ENCODE measurements around the gene MRTFA.
"Not testable (repeated sequence)": the region's sequence is repeated elsewhere in the genome, so short reads cannot be mapped to it uniquely, and the experiment has no call there.

MRTFA gene

GRCh38 chr22:40500465-40500786 is 136.1 kb downstream of the MRTFA start:
- H3K4me2 ChIP-seq (ENCODE audit: insufficient read depth, low read length, poor library complexity, severe bottlenecking); H3K4me3 ChIP-seq (ENCODE audit: low read length in 2 of 2); H2AFZ ChIP-seq (ENCODE audit: low read length); H3K4me1 ChIP-seq (ENCODE audit: control insufficient read depth in 2 of 2, insufficient read depth in 1 of 2, low read depth in 1 of 2, low read length in 2 of 2); H3K79me1 ChIP-seq (ENCODE audit: low read depth, low read length); H3K27ac ChIP-seq (replicated peaks; ENCODE audit: low read length); H2BK120ac ChIP-seq (ENCODE audit: low read depth, low read length); H3K36me3 ChIP-seq (replicated peaks in 1 of 2; ENCODE audit: control insufficient read depth in 2 of 2, insufficient read depth in 2 of 2, low read length in 2 of 2); H3K14ac ChIP-seq (ENCODE audit: low read length); H4K91ac ChIP-seq (ENCODE audit: low read depth, low read length, poor library complexity); H3K18ac ChIP-seq (ENCODE audit: low read length); H3K23ac ChIP-seq (ENCODE audit: low read depth, low read length, poor library complexity); H3K9me3 ChIP-seq (replicated peaks in 1 of 2; ENCODE audit: control insufficient read depth in 2 of 2, insufficient read depth in 1 of 2, low read depth in 1 of 2, low read length in 2 of 2); H2BK5ac ChIP-seq (ENCODE audit: low read length); H4K8ac ChIP-seq (ENCODE audit: low read depth, low read length); H2BK12ac ChIP-seq (ENCODE audit: low read length); DNase-seq (ENCODE audit: low spot score); H2AK5ac ChIP-seq (ENCODE audit: low read depth, low read length); H2BK15ac ChIP-seq (ENCODE audit: low read length); H3K9ac ChIP-seq (ENCODE audit: low read depth, low read length, poor library complexity); H3K4ac ChIP-seq (ENCODE audit: low read length); H3K27me3 ChIP-seq (ENCODE audit: control insufficient read depth in 3 of 3, insufficient read depth in 3 of 3, low read depth in 1 of 3, low read length in 3 of 3): not testable (repeated sequence)
- WGBS, 2 donors (ENCODE audit: extremely low coverage in 2 of 2, insufficient read length in 2 of 2, insufficient replicate concordance in 1 of 2): no CpG with 5 or more reads among the region's 5 CpGs

DNA sequence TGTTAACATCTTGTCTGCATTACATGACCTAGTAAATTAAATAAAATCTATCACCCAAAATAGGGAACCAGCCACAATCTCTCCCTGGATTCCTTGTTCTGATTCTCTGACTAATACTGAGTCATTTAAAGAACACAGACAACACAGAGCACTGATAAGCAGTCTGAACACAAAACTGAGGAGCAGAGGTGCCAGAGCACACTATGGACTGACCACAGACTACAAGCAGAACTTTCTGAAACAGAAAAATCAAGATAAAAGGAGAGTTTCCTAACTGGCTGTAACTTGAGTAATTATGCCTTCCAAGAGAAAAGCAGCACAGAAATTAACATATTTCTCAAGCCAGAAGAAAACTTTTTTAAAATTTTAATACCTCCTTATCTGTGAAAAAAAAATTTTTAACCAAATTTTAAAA is 137.3 kb downstream of the MRTFA start:
- H2BK120ac ChIP-seq (ENCODE audit: low read depth, low read length): no peak overlapping the region
- no peak overlapping the region for H4K91ac ChIP-seq (ENCODE audit: low read depth, low read length, poor library complexity)
- no peak overlapping the region for H3K4me2 ChIP-seq (ENCODE audit: insufficient read depth, low read length, poor library complexity, severe bottlenecking)
- peaks cover 0 to 3% of the 10 kb centered on the region in 2 donors for H3K36me3 ChIP-seq (replicated peaks in 1 of 2; ENCODE audit: control insufficient read depth in 2 of 2, insufficient read depth in 2 of 2, low read length in 2 of 2)
- no peak overlapping the region for H3K4ac ChIP-seq (ENCODE audit: low read length)
- no peaks in the 10 kb centered on the region for H3K27me3 ChIP-seq (ENCODE audit: control insufficient read depth in 3 of 3, insufficient read depth in 3 of 3, low read depth in 1 of 3, low read length in 3 of 3)
- no peak overlapping the region for H3K23ac ChIP-seq (ENCODE audit: low read depth, low read length, poor library complexity)
- H2AK5ac ChIP-seq (ENCODE audit: low read depth, low read length): no peak overlapping the region
- peaks cover 0 to 3% of the 10 kb centered on the region in 2 donors for H3K4me1 ChIP-seq (ENCODE audit: control insufficient read depth in 2 of 2, insufficient read depth in 1 of 2, low read depth in 1 of 2, low read length in 2 of 2)
- H3K9me3 ChIP-seq (replicated peaks in 1 of 2; ENCODE audit: control insufficient read depth in 2 of 2, insufficient read depth in 1 of 2, low read depth in 1 of 2, low read length in 2 of 2): peaks cover 8 to 9% of the 10 kb centered on the region in 2 donors
- no peak overlapping the region for H4K8ac ChIP-seq (ENCODE audit: low read depth, low read length)
- no peak overlapping the region for H3K9ac ChIP-seq (ENCODE audit: low read depth, low read length, poor library complexity)
- H3K27ac ChIP-seq (replicated peaks; ENCODE audit: low read length): no peak overlapping the region
- H3K18ac ChIP-seq (ENCODE audit: low read length): no peak overlapping the region
- no peak overlapping the region for H3K4me3 ChIP-seq (ENCODE audit: low read length in 2 of 2)
- no peak for DNase-seq (ENCODE audit: low spot score)
- no peak overlapping the region for H2BK5ac ChIP-seq (ENCODE audit: low read length)
- H2AFZ ChIP-seq (ENCODE audit: low read length): no peak overlapping the region
- no peak overlapping the region for H3K14ac ChIP-seq (ENCODE audit: low read length)
- no peak overlapping the region for H2BK12ac ChIP-seq (ENCODE audit: low read length)
- H3K79me1 ChIP-seq (ENCODE audit: low read depth, low read length): peaks cover 2% of the 10 kb centered on the region
- H2BK15ac ChIP-seq (ENCODE audit: low read length): no peak overlapping the region

GRCh38 chr22:40498420-40499208 is 137.9 kb downstream of the MRTFA start:
- no CpG with 5 or more reads among the region's 6 CpGs for WGBS, 2 donors (ENCODE audit: extremely low coverage in 2 of 2, insufficient read length in 2 of 2, insufficient replicate concordance in 1 of 2)
- Histone ChIP-seq H3K9ac (ENCODE audit: low read depth, low read length, poor library complexity) (no peak overlapping the region), H2AFZ (ENCODE audit: low read length) (no peak overlapping the region)

DNA sequence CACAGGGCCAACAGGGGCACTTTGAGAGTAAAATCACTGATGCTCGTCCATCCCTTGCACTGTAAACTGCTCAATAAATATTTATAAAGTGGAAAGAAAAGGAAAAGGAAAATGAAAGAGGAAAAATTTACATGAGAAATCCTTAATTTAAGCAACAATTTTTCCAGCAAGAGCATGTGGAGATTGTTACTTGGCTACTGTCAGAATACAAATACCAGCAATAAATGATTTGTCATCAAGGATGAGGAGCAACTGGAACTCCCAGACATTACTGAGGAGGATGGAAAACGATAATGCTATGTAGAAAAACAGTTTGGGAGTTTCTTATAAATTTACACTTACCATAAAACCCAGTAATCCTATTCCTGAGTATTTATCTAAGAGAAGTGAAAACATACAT is 143.1 kb downstream of the MRTFA start:
- Histone ChIP-seq H3K9me3 (replicated peaks in 1 of 2; ENCODE audit: control insufficient read depth in 2 of 2, insufficient read depth in 1 of 2, low read depth in 1 of 2, low read length in 2 of 2) (no peaks in the 10 kb centered on the region), H2BK120ac (ENCODE audit: low read depth, low read length) (no peak overlapping the region), H2AK5ac (ENCODE audit: low read depth, low read length) (no peak overlapping the region), H2BK15ac (ENCODE audit: low read length) (no peak overlapping the region), H3K14ac (ENCODE audit: low read length) (no peak overlapping the region), H4K8ac (ENCODE audit: low read depth, low read length) (no peak overlapping the region), H3K4me2 (ENCODE audit: insufficient read depth, low read length, poor library complexity, severe bottlenecking) (no peak overlapping the region), H2BK5ac (ENCODE audit: low read length) (no peak overlapping the region), H3K79me1 (ENCODE audit: low read depth, low read length) (peaks cover 1% of the 10 kb centered on the region), H3K23ac (ENCODE audit: low read depth, low read length, poor library complexity) (no peak overlapping the region), H3K36me3 (replicated peaks in 1 of 2; ENCODE audit: control insufficient read depth in 2 of 2, insufficient read depth in 2 of 2, low read length in 2 of 2) (no peaks in the 10 kb centered on the region), H3K4ac (ENCODE audit: low read length) (no peak overlapping the region), H3K9ac (ENCODE audit: low read depth, low read length, poor library complexity) (no peak overlapping the region), H3K4me1 (ENCODE audit: control insufficient read depth in 2 of 2, insufficient read depth in 1 of 2, low read depth in 1 of 2, low read length in 2 of 2) (peaks cover 0 to 8% of the 10 kb centered on the region in 2 donors), H4K91ac (ENCODE audit: low read depth, low read length, poor library complexity) (no peak overlapping the region), H3K4me3 (ENCODE audit: low read length in 2 of 2) (no peak overlapping the region), H3K27ac (replicated peaks; ENCODE audit: low read length) (no peak overlapping the region), H3K18ac (ENCODE audit: low read length) (no peak overlapping the region), H2BK12ac (ENCODE audit: low read length) (no peak overlapping the region), H3K27me3 (ENCODE audit: control insufficient read depth in 3 of 3, insufficient read depth in 3 of 3, low read depth in 1 of 3, low read length in 3 of 3) (no peaks in the 10 kb centered on the region), H2AFZ (ENCODE audit: low read length) (no peak overlapping the region)
- no CpG with 5 or more reads among the region's 2 CpGs for WGBS, 2 donors (ENCODE audit: extremely low coverage in 2 of 2, insufficient read length in 2 of 2, insufficient replicate concordance in 1 of 2)
- no peak for DNase-seq (ENCODE audit: low spot score)

More at GRCh38 chr22:40498420-40499208, 137.9 kb downstream of the MRTFA start:
- no peak overlapping the region for H3K18ac ChIP-seq (ENCODE audit: low read length)
- H3K4ac ChIP-seq (ENCODE audit: low read length): no peak overlapping the region
- H3K4me2 ChIP-seq (ENCODE audit: insufficient read depth, low read length, poor library complexity, severe bottlenecking): no peak overlapping the region
- H2BK12ac ChIP-seq (ENCODE audit: low read length): no peak overlapping the region
- H3K14ac ChIP-seq (ENCODE audit: low read length): no peak overlapping the region
- H4K91ac ChIP-seq (ENCODE audit: low read depth, low read length, poor library complexity): no peak overlapping the region
- no peaks in the 10 kb centered on the region for H3K27me3 ChIP-seq (ENCODE audit: control insufficient read depth in 3 of 3, insufficient read depth in 3 of 3, low read depth in 1 of 3, low read length in 3 of 3)
- no peak overlapping the region for H2BK5ac ChIP-seq (ENCODE audit: low read length)
- H4K8ac ChIP-seq (ENCODE audit: low read depth, low read length): no peak overlapping the region
- peaks cover 0 to 3% of the 10 kb centered on the region in 2 donors for H3K36me3 ChIP-seq (replicated peaks in 1 of 2; ENCODE audit: control insufficient read depth in 2 of 2, insufficient read depth in 2 of 2, low read length in 2 of 2)
- DNase-seq (ENCODE audit: low spot score): no peak
- peaks cover 2% of the 10 kb centered on the region for H3K79me1 ChIP-seq (ENCODE audit: low read depth, low read length)
- H2AK5ac ChIP-seq (ENCODE audit: low read depth, low read length): no peak overlapping the region
- H2BK15ac ChIP-seq (ENCODE audit: low read length): no peak overlapping the region
- no peak overlapping the region for H3K4me3 ChIP-seq (ENCODE audit: low read length in 2 of 2)
- H3K27ac ChIP-seq (replicated peaks; ENCODE audit: low read length): no peak overlapping the region
- peaks cover 0 to 3% of the 10 kb centered on the region in 2 donors for H3K4me1 ChIP-seq (ENCODE audit: control insufficient read depth in 2 of 2, insufficient read depth in 1 of 2, low read depth in 1 of 2, low read length in 2 of 2)
- H3K23ac ChIP-seq (ENCODE audit: low read depth, low read length, poor library complexity): no peak overlapping the region
- no peak overlapping the region for H2BK120ac ChIP-seq (ENCODE audit: low read depth, low read length)
- H3K9me3 ChIP-seq (replicated peaks in 1 of 2; ENCODE audit: control insufficient read depth in 2 of 2, insufficient read depth in 1 of 2, low read depth in 1 of 2, low read length in 2 of 2): peaks cover 8 to 9% of the 10 kb centered on the region in 2 donors
